GM12801 (cell line): Measurements from ENCODE around the gene ARF4.

Experiments
- TF ChIP-seq, protein P1 (sequence below): IDR thresholded peaks from one replicate; pipeline ENCODE4 v1.5.1; 2011; ENCODE audit warnings: control low read depth; ENCODE audit not compliant: insufficient read length; ENCODE audit errors: extremely low read depth

Gene ARF4

DNA sequence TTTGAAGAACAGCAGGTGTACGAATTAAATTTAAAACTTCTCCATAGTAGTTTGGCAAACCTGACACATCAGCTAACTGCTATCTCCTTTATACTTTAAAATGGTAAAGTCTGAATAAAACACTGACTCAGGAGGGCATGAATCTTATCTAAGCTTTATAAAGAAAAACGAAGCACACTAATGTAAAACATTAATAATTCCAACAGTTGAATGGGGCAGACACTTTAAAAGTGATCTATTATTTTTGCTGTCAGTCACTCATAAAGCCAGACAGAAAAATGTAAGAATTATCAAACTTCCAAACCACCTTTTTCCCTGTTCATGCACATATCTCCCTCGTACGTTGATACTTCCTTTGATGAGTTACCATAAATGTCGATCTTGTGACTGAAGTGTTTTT lies 2.6 kb downstream of the ARF4 start:
- TF ChIP-seq, protein P1, sequence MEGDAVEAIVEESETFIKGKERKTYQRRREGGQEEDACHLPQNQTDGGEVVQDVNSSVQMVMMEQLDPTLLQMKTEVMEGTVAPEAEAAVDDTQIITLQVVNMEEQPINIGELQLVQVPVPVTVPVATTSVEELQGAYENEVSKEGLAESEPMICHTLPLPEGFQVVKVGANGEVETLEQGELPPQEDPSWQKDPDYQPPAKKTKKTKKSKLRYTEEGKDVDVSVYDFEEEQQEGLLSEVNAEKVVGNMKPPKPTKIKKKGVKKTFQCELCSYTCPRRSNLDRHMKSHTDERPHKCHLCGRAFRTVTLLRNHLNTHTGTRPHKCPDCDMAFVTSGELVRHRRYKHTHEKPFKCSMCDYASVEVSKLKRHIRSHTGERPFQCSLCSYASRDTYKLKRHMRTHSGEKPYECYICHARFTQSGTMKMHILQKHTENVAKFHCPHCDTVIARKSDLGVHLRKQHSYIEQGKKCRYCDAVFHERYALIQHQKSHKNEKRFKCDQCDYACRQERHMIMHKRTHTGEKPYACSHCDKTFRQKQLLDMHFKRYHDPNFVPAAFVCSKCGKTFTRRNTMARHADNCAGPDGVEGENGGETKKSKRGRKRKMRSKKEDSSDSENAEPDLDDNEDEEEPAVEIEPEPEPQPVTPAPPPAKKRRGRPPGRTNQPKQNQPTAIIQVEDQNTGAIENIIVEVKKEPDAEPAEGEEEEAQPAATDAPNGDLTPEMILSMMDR, result no peak

DNA sequence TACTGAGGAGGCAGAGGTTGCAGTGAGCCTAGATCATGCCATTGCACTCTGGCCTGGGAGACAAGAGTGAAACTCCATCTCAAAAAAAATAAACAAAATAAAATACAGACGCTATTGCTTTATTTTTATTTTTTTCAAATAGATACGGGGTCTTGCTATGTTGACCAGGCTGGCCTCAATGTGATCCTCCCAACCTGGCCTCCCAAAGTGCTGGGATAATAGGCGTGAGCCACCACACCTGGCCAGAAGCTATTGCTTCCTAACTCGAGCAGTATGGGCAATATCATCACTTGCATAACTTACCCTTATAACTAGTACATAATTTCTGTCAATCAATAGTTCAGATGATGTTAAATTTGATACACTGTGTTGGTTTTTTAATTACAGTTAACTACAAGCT lies 3.0 kb downstream of the ARF4 start:
- TF ChIP-seq, protein P1, result no peak

DNA sequence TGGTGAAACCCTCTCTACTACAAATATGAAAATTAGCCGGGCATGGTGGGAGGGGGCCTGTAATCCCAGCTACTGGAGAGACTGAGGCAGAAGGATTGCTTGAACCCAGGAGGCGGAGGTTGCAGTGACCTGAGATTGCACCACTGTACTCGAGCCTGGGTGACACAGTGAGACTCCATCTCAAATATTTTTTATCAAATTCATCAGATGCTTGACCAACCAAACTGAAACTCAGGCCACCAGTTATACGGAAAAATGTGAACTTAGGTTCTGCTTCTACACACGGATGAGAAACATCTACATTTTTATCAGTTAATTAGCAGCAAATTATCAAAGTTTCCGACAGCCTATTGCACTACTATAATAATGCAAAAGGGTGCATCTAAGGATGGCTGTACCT lies 4.8 kb downstream of the ARF4 start:
- TF ChIP-seq, protein P1, result no peak

DNA sequence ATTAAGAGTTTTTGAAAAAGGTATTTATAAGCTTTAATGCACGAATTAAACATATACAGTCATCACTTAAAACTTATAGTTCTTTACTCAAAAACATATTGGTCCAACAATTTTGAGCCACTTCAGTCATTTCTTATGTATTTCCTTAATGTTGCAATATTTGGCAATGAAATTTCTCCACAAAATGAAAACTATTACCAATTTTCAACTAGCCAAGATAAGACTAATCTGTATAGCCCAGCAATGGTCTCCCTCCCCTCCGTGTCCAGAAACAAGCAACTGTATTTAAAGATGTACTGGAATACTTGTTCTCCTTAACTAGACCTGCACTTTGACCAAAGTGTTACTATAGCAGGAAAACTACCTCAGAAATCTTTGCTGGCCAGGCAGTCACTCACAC lies 9.2 kb downstream of the ARF4 start:
- TF ChIP-seq, protein P1, result no peak

DNA sequence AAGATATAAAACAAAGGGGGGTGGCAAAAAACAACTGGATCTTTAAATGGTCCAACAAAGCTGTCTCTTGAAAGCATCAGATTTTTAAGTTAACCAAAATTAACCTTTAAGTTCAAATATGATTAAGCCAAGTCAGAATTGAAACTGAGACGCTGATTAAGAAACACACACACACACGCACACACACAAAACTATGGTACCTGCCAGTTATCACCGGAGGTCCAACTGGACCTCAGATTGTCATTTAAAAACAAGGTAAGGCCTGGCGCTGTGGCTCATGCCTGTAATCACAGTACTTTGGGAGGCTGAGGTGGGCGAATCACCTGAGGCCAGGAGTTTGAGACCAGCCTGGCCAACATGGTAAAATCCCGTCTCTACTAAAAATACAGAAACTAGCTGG lies 10.4 kb downstream of the ARF4 start:
- TF ChIP-seq, protein P1, result no peak

DNA sequence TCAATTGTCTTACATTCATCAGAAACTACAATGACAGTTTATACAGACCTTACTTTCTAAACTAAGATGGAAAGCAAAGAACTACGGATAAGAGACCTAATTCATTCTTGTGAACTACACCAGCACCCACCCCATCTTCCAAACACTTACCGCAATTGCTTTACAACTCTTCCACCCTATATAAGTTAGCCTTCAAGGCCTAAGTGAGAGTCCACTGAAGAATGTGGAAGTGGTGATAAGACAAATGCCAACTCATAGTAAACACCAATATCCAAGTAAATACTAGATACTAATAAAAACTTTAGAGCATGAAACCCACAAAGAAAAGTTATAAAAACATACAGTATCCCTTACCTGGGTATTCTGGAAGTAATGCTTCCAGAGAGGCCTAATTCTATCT lies 13.6 kb downstream of the ARF4 start:
- TF ChIP-seq, protein P1, result no peak

DNA sequence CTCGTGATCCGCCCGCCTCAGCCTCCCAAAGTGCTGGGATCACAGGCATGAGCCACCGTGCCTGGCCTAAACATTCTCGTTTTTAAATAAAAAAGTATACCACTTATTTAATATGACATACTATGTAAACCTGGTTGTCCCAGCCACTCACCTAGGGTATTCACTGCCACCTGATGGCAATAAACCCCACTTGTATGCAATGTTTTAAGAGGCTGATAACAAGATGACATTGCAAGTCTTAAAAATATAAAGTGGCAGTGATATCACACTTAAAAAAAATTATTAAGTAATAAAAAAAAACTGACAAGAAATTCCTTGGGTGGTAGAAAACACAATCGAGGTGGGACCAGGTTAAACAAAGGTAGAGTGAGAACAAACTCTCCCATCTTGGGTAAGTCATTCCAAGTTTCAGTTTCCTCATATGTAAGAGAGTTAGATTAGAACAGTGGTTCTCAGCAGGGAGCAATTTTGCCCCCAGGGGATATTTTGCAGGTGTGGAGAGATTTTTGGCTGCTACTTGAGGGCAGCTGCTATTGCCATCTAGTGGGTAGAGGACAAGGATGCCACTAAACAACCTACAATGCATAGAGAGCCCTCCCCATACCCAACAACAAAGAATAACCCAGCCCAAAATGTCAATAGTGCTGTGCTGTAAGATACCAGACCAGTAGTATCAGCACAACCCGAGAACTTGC lies 14.5 kb downstream of the ARF4 start:
- TF ChIP-seq, protein P1, result no peak
